Measurements from ENCODE around the gene SLX9. TPM values are rescaled to one million over a fixed set of nuclear protein-coding genes. Genes with fewer than 3 reads are reported as not detected.

The SLX9 gene
- polyA plus RNA-seq, 1 of the 3 experiments (the other 2 are of a cell fraction), result 42.9 TPM

DNA sequence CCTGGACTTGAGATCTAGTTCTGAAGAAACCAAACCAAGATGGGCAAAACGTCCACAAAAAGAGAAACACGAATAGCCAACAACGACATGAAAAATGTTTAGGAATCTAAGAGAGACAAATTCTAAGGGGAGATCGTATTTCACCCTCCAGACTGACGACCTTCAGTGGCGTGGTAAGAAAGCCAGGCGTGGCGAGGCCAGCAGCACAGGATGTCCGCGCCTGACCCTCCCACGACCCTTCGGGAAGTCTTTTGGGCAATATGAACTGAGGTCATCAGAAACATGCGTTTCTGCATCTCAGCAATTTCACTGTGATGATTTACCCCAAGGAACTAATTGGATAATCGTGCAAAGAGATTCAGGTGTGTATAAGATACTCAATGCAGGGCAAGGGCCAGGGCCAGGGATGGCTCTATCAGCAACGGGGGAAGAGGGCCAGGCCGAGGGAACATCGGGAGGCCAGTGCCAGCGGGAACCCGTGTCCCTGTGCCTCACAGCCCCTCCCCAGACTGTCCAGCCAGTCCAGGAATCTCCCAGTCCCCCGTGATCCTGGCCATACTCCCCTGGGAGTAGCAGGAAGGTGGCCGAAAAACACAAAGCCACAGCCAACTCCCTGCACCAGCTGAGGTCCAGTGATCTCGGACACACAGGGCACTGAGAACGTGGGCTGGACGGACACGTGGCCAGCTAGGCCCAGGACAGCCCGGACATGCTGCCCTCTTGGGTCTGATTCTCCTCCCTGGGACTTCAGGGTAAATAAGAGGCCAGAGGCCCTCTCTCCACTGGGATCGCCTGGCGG lies 81.0 kb downstream of the SLX9 start:
- TF ChIP-seq, protein P1, sequence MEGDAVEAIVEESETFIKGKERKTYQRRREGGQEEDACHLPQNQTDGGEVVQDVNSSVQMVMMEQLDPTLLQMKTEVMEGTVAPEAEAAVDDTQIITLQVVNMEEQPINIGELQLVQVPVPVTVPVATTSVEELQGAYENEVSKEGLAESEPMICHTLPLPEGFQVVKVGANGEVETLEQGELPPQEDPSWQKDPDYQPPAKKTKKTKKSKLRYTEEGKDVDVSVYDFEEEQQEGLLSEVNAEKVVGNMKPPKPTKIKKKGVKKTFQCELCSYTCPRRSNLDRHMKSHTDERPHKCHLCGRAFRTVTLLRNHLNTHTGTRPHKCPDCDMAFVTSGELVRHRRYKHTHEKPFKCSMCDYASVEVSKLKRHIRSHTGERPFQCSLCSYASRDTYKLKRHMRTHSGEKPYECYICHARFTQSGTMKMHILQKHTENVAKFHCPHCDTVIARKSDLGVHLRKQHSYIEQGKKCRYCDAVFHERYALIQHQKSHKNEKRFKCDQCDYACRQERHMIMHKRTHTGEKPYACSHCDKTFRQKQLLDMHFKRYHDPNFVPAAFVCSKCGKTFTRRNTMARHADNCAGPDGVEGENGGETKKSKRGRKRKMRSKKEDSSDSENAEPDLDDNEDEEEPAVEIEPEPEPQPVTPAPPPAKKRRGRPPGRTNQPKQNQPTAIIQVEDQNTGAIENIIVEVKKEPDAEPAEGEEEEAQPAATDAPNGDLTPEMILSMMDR (IDR thresholded peaks at IDR 0.05), result no peak
- TF ChIP-seq RFX5 (IDR thresholded peaks at IDR 0.05; ENCODE audit: low read length), result no peak
- TF ChIP-seq POLR2AphosphoS5 (IDR thresholded peaks at IDR 0.05; ENCODE audit: low read depth, low read length), result no peak
- no peak for TF ChIP-seq MXI1 (IDR thresholded peaks at IDR 0.05; ENCODE audit: low read depth, low read length)
- no peak for TF ChIP-seq CHD2 (IDR thresholded peaks at IDR 0.05; ENCODE audit: low read length, partially characterized antibody)
- TF ChIP-seq, protein P2, sequence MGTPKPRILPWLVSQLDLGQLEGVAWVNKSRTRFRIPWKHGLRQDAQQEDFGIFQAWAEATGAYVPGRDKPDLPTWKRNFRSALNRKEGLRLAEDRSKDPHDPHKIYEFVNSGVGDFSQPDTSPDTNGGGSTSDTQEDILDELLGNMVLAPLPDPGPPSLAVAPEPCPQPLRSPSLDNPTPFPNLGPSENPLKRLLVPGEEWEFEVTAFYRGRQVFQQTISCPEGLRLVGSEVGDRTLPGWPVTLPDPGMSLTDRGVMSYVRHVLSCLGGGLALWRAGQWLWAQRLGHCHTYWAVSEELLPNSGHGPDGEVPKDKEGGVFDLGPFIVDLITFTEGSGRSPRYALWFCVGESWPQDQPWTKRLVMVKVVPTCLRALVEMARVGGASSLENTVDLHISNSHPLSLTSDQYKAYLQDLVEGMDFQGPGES (IDR thresholded peaks at IDR 0.05; ENCODE audit: low read depth, low read length), result no peak
- TF ChIP-seq FOXJ3 (CRISPR knock-in tag; IDR thresholded peaks at IDR 0.05), result no peak
- no peak for TF ChIP-seq GABPA (IDR thresholded peaks at IDR 0.05; ENCODE audit: low read depth)
- TF ChIP-seq YY1 (IDR thresholded peaks at IDR 0.05; ENCODE audit: low read depth), result no peak
- no peak for TF ChIP-seq SIN3A (IDR thresholded peaks at IDR 0.05; ENCODE audit: borderline replicate concordance, low read depth, low read length)
- TF ChIP-seq, protein P3, sequence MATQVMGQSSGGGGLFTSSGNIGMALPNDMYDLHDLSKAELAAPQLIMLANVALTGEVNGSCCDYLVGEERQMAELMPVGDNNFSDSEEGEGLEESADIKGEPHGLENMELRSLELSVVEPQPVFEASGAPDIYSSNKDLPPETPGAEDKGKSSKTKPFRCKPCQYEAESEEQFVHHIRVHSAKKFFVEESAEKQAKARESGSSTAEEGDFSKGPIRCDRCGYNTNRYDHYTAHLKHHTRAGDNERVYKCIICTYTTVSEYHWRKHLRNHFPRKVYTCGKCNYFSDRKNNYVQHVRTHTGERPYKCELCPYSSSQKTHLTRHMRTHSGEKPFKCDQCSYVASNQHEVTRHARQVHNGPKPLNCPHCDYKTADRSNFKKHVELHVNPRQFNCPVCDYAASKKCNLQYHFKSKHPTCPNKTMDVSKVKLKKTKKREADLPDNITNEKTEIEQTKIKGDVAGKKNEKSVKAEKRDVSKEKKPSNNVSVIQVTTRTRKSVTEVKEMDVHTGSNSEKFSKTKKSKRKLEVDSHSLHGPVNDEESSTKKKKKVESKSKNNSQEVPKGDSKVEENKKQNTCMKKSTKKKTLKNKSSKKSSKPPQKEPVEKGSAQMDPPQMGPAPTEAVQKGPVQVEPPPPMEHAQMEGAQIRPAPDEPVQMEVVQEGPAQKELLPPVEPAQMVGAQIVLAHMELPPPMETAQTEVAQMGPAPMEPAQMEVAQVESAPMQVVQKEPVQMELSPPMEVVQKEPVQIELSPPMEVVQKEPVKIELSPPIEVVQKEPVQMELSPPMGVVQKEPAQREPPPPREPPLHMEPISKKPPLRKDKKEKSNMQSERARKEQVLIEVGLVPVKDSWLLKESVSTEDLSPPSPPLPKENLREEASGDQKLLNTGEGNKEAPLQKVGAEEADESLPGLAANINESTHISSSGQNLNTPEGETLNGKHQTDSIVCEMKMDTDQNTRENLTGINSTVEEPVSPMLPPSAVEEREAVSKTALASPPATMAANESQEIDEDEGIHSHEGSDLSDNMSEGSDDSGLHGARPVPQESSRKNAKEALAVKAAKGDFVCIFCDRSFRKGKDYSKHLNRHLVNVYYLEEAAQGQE (IDR thresholded peaks at IDR 0.05; ENCODE audit: low read depth, low read length), result no peak
- no peak overlapping the region for H3K9ac ChIP-seq
- ChIA-PET POLR2A (no interaction called here), CTCF (no interaction called here)
- WGBS (ENCODE audit: low lambda C conversion rate), result 92% methylated on average over 24 of the region's 28 CpGs
- no peaks in the 10 kb centered on the region for H4K20me1 ChIP-seq (ENCODE audit: insufficient read depth)
- no peaks in the 10 kb centered on the region for H3K27me3 ChIP-seq (ENCODE audit: insufficient read depth)
- H2AFZ ChIP-seq (ENCODE audit: low read depth), result no peak overlapping the region
- no peaks in the 10 kb centered on the region for H3K36me3 ChIP-seq (replicated peaks in 1 of 2; ENCODE audit: control insufficient read depth in 1 of 2, insufficient read depth in 2 of 2, low read length in 1 of 2)
- no peak overlapping the region for H3K4me3 ChIP-seq (ENCODE audit: low read depth in 2 of 2, low read length in 1 of 2)
- no peaks in the 10 kb centered on the region for H3K79me2 ChIP-seq (ENCODE audit: insufficient read depth)
- H3K4me1 ChIP-seq (ENCODE audit: control insufficient read depth in 1 of 2, insufficient read depth in 2 of 2, low read depth in 1 of 2, low read length in 1 of 2), result no peaks in the 10 kb centered on the region; a peak in 1 of 4 replicates
- H3F3A ChIP-seq (replicated peaks; ENCODE audit: insufficient read depth), result no peaks in the 10 kb centered on the region
- no peak overlapping the region for H3K27ac ChIP-seq (ENCODE audit: low read depth in 2 of 2, low read length in 1 of 2)
- H3K9me3 ChIP-seq, result no peaks in the 10 kb centered on the region
- H3K9me2 ChIP-seq, result no peaks in the 10 kb centered on the region
- no peak overlapping the region for H3K4me2 ChIP-seq
- DNase-seq, result no peak

Measured in SK-N-SH (cell line).